B cell (primary cell): ENCODE data around the gene TASOR. TPM values are rescaled to one million over a fixed set of nuclear protein-coding genes. Genes with fewer than 3 reads are reported as not detected.

ENCODE experiments used
- ATAC-seq: fragments of 200-7000 bp; cut with Tn5 transposase; one replicate; pipeline ENCODE4 v1.10.0; 2021; ENCODE audit warnings: low read depth, mild to moderate bottlenecking, moderate number of reproducible peaks, moderate library complexity
- CTCF ChIA-PET: fragments of 350-600 bp; sonication (Branson Sonifier 250); formaldehyde crosslinking; loops from one replicate; lab custom pipeline; 2021; ENCODE audit warnings: antibody characterized with exemption, inconsistent platforms; lab: Charles Lee
- POLR2A ChIA-PET: fragments of 350-600 bp; sonication (Branson Sonifier 250); formaldehyde crosslinking; loops from one replicate; lab custom pipeline; 2021; ENCODE audit warnings: antibody characterized with exemption; lab: Charles Lee
- DNase-seq: peaks from one replicate; pipeline ENCODE4 v3.0.0; 2013
- H2AFZ ChIP-seq: 2 replicates; pipeline ENCODE4 v1.6.1; 2012; ENCODE audit warnings: mild to moderate bottlenecking, low read depth, low read length; ENCODE audit not compliant: insufficient read depth, poor library complexity, severe bottlenecking
- H3K27ac ChIP-seq, 2 donors: 1 replicate in 1 of 2; 2 replicates in 1 of 2; pipeline ENCODE4 v1.5.1; 2012 to 2013; ENCODE audit warnings: low read length in 2 of 2, mild to moderate bottlenecking in 2 of 2, moderate library complexity in 1 of 2
- H3K27me3 ChIP-seq, 4 experiments: fragments of 200-600 bp in 1 of 4; sonication (generic) in 1 of 4; replicated peaks in 1 of 4; 1 replicate in 2 of 4; 2 replicates in 2 of 4; pipeline versions ENCODE4 v1.6.1 to v1.7.0; 2013 to 2016; ENCODE audit warnings: low read length in 3 of 4, mild to moderate bottlenecking in 2 of 4, mixed read lengths in 1 of 4, moderate library complexity in 1 of 4; ENCODE audit not compliant: insufficient read depth in 4 of 4, control insufficient read depth in 3 of 4; ENCODE audit errors: control extremely low read depth in 1 of 4
- H3K36me3 ChIP-seq, 2 experiments: replicated peaks in 1 of 2; 1 replicate in 1 of 2; 2 replicates in 1 of 2; pipeline versions ENCODE4 v1.6.1 to v1.7.1; 2013; ENCODE audit warnings: low read length in 1 of 2; ENCODE audit not compliant: insufficient read depth in 2 of 2, control insufficient read depth in 1 of 2; ENCODE audit errors: control extremely low read depth in 1 of 2, extremely low read depth in 1 of 2
- H3K4me1 ChIP-seq, 2 donors: fragments of 200-600 bp in 1 of 2; sonication (generic) in 1 of 2; 1 replicate in 1 of 2; 2 replicates in 1 of 2; pipeline versions ENCODE4 v1.5.1 to v1.6.1; 2013 to 2017; ENCODE audit warnings: low read length in 2 of 2; ENCODE audit not compliant: control insufficient read depth in 2 of 2, insufficient read depth in 2 of 2
- H3K4me2 ChIP-seq: replicated peaks from 2 replicates; pipeline ENCODE3; 2012; ENCODE audit warnings: mild to moderate bottlenecking, low read depth, low read length; ENCODE audit not compliant: poor library complexity, severe bottlenecking
- H3K4me3 ChIP-seq, 5 experiments: fragments of 200-600 bp in 1 of 5; sonication (generic) in 1 of 5; 1 replicate in 3 of 5; 2 replicates in 2 of 5; pipeline versions ENCODE4 v1.5.1 to v1.7.0; 2011 to 2016; ENCODE audit warnings: low read length in 4 of 5, mild to moderate bottlenecking in 4 of 5, low read depth in 2 of 5, control low read depth in 1 of 5, moderate library complexity in 1 of 5; ENCODE audit not compliant: insufficient read depth in 1 of 5; ENCODE audit errors: control extremely low read depth in 1 of 5, extremely low read depth in 1 of 5
- H3K79me2 ChIP-seq: fragments of 200-600 bp; sonication (generic); one replicate; pipeline ENCODE4 v1.6.0; 2016; ENCODE audit warnings: low read length; ENCODE audit not compliant: control insufficient read depth, insufficient read depth
- H3K9ac ChIP-seq: fragments of 200-600 bp; sonication (generic); 2 replicates; pipeline ENCODE4 v1.6.1; 2017; ENCODE audit warnings: mild to moderate bottlenecking, low read length, moderate library complexity
- H3K9me3 ChIP-seq, 3 donors: one replicate each; pipeline versions ENCODE4 v1.6.1 to v1.7.1; 2013; ENCODE audit warnings: low read length in 2 of 3; ENCODE audit not compliant: control insufficient read depth in 2 of 3, insufficient read depth in 1 of 3; ENCODE audit errors: control extremely low read depth in 1 of 3
- H4K20me1 ChIP-seq: 2 replicates; pipeline ENCODE4 v1.6.0; 2012; ENCODE audit warnings: mild to moderate bottlenecking, low read length; ENCODE audit not compliant: insufficient read depth, control insufficient read depth, poor library complexity, severe bottlenecking
- H3K27ac Mint-ChIP-seq: one replicate; pipeline ENCODE4 v1.8.0; 2021; ENCODE audit warnings: mixed read lengths
- H3K27me3 Mint-ChIP-seq: one replicate; pipeline ENCODE4 v1.8.0; 2021; ENCODE audit warnings: mixed read lengths
- H3K4me1 Mint-ChIP-seq: one replicate; pipeline ENCODE4 v1.8.0; 2021; ENCODE audit warnings: mixed read lengths
- H3K4me3 Mint-ChIP-seq: one replicate; pipeline ENCODE4 v1.8.0; 2021; ENCODE audit warnings: mixed read lengths
- H3K9me3 Mint-ChIP-seq: one replicate; pipeline ENCODE4 v1.8.0; 2022; ENCODE audit warnings: mixed read lengths; ENCODE audit not compliant: insufficient read depth
- CTCF ChIP-seq: fragments of 200-600 bp; IDR thresholded peaks from one replicate; pipeline ENCODE4 v1.8.0; 2022; ENCODE audit warnings: antibody characterized with exemption, mild to moderate bottlenecking
- EZH2 ChIP-seq: IDR thresholded peaks from 2 replicates; pipeline ENCODE4 v1.6.1; 2012; ENCODE audit warnings: borderline replicate concordance, low read depth, mild to moderate bottlenecking, moderate library complexity, low read length; ENCODE audit not compliant: insufficient read depth, poor library complexity, severe bottlenecking
- WGBS: methylation state at CpG from one replicate; pipeline ENCODE4 v1.1.5; 2013; ENCODE audit warnings: missing lambda C conversion rate; ENCODE audit not compliant: insufficient coverage; 5-methylcytosine and 5-hydroxymethylcytosine counted together
- intact Hi-C: fragments of 100-400 bp; cut with micrococcal nuclease; formaldehyde crosslinking; loops from one replicate; pipeline ENCODE4 v1.10.0; 2022
- polyA plus RNA-seq: library from polyadenylated mRNA; depleted of rRNA; stranded (reverse); fragments of >200 nt; gene quantifications from 2 replicates; pipeline ENCODE4 v1.2.3, GENCODE V29; 2012
- total RNA-seq, 2 donors: library from RNA; stranded (reverse); fragments of 120-200 nt in 1 of 2; gene quantifications; 1 replicate in 1 of 2; 2 replicates in 1 of 2; pipeline versions ENCODE4 v1.2.3 to v1.2.4, GENCODE V29; 2013 to 2022

Gene TASOR
- total and polyA plus RNA-seq, 2 donors (not counting 1 experiment from before 2014, with no cell fraction given) = 30.9 to 105 TPM

GRCh38 chr3:56702490-56703315 lies 19.6 kb upstream of the TASOR start:
- CTCF ChIA-PET = interaction anchor here (0.5 to 7.4 kb wide), 50 partner anchors 18 to 463 kb away, joined by 3 to 420 read pairs (median 4); partner anchors contain the start of genes ARHGEF3 and TASOR
- H3K9me3 Mint-ChIP-seq = no peaks in the 10 kb centered on the region
- no peaks in the 10 kb centered on the region for H3K27me3 ChIP-seq
- TF ChIP-seq EZH2 (no peak), CTCF (peak; percentile 93)
- no peak overlapping the region for H3K4me3 Mint-ChIP-seq
- WGBS = 35% methylated on average over 3 of the region's 5 CpGs
- H3K27ac ChIP-seq = no peak overlapping the region
- no peak overlapping the region for H2AFZ ChIP-seq
- peaks cover 3% of the 10 kb centered on the region for H3K4me1 Mint-ChIP-seq
- intact Hi-C loops = loop anchor here (1.0 to 5.0 kb wide), 2 partner anchors 97 to 215 kb away; no protein-coding TSS in a partner anchor
- peak; percentile 64 for ATAC-seq
- H3K27me3 Mint-ChIP-seq = no peaks in the 10 kb centered on the region
- DNase-seq = peak; percentile 81
- no peaks in the 10 kb centered on the region for H4K20me1 ChIP-seq
- H3K4me3 ChIP-seq = no peak overlapping the region
- H3K9ac ChIP-seq = no peak overlapping the region
- no peaks in the 10 kb centered on the region for H3K79me2 ChIP-seq
- POLR2A ChIA-PET = interaction anchor here (0.6 to 1.7 kb wide), 4 partner anchors 13 to 297 kb away, joined by 3 to 8 read pairs (median 7); no protein-coding TSS in a partner anchor
- H3K4me2 ChIP-seq = no peak overlapping the region
- H3K27ac Mint-ChIP-seq = no peak overlapping the region
- H3K4me1 ChIP-seq = peaks cover 0 to 4% of the 10 kb centered on the region in 2 donors
- H3K9me3 ChIP-seq = no peaks in the 10 kb centered on the region
- H3K36me3 ChIP-seq = no peaks in the 10 kb centered on the region

- no peaks in the 10 kb centered on the region for H3K27me3 ChIP-seq
- no peak overlapping the region for H3K27ac ChIP-seq
- no peak overlapping the region for H3K27ac Mint-ChIP-seq
- H3K4me2 ChIP-seq = no peak overlapping the region
- no peaks in the 10 kb centered on the region for H3K36me3 ChIP-seq
- no peak overlapping the region for H3K4me3 Mint-ChIP-seq
- ChIA-PET CTCF (interaction anchor here (0.6 to 7.4 kb wide), 7 partner anchors 30 to 296 kb away, joined by 3 to 420 read pairs (median 5); partner anchors contain the start of gene ARHGEF3), POLR2A (no interaction called here)
- H3K9ac ChIP-seq = no peak overlapping the region
- peaks cover 16% of the 10 kb centered on the region for H3K4me1 Mint-ChIP-seq
- no peaks in the 10 kb centered on the region for H3K9me3 ChIP-seq
- H2AFZ ChIP-seq = no peak overlapping the region
- 59% methylated on average over 3 of the region's 4 CpGs for WGBS
- intact Hi-C loops = loop anchor here (5.0 kb wide), 1 partner anchor 217 kb away; no protein-coding TSS in a partner anchor
- no peak for TF ChIP-seq EZH2
- H3K4me1 ChIP-seq = peaks cover 0 to 10% of the 10 kb centered on the region in 2 donors
- no peaks in the 10 kb centered on the region for H3K79me2 ChIP-seq
- no peaks in the 10 kb centered on the region for H4K20me1 ChIP-seq
- no peak for DNase-seq
- H3K27me3 Mint-ChIP-seq = no peaks in the 10 kb centered on the region
- no peaks in the 10 kb centered on the region for H3K9me3 Mint-ChIP-seq
- no peak overlapping the region for H3K4me3 ChIP-seq
- no peak for ATAC-seq
These were observed 17.1 kb upstream of the TASOR start for GRCh38 chr3:56700151-56700550.
